IPS DF 19.7 (cell line): Measurements from ENCODE around the gene CYFIP1.

ENCODE experiments used
- DNase-seq: peaks from one replicate; pipeline ENCODE4 v3.0.0-alpha.2; 2013; ENCODE audit warnings: low read depth, low spot score

Gene CYFIP1

GRCh38 chr15:22950256-22950990 is 29.7 kb downstream of the CYFIP1 start:
- no peak for DNase-seq

DNA sequence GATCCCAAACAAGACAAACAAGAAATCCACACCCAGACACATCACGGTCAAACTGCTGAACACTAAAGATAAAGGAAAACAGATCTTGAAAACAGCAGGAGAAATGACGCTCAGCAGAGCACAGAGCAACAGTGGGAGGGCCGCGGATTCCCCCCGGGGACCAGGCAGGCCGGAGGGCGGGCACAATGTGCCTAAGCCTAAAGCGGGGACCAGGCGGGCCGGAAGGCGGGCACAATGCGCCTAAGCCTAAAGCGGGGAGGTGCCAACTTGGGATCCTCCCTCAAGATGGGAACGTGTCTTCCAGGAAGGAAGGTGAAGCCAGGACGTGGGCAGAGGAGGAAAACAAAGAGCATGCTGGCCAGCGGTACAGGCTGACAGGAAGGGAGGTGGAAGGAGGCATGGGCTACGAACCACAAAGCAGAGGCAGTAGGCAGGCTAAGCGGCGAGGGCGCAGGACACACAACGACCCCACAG is 31.1 kb downstream of the CYFIP1 start:
- peak; percentile 17 for DNase-seq

GRCh38 chr15:22948056-22948455 is 32.1 kb downstream of the CYFIP1 start:
- no peak for DNase-seq

- no peak for DNase-seq
These were observed 32.8 kb downstream of the CYFIP1 start for GRCh38 chr15:22947101-22948000.

DNA sequence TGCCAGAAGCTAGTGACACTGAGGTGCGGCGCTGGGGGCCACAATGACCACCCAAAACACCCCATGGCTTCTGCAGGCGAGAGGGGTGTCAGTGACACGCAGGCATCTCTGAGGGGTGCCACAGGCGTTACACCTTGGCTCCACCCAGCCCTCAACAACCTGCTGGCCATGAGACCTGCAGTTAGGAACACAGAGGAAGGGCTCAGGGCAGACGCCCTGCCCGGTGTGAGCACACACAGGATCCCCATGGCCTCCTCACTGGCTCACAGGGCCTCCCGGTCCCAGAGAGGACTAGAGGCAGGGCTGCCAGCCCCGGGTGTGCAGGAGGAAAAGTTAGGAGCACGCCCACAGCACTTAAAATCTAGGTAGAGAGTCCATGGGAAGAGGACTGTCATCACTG is 35.1 kb downstream of the CYFIP1 start:
- no peak for DNase-seq

GRCh38 chr15:22944651-22945050 is 35.5 kb downstream of the CYFIP1 start:
- no peak for DNase-seq

DNA sequence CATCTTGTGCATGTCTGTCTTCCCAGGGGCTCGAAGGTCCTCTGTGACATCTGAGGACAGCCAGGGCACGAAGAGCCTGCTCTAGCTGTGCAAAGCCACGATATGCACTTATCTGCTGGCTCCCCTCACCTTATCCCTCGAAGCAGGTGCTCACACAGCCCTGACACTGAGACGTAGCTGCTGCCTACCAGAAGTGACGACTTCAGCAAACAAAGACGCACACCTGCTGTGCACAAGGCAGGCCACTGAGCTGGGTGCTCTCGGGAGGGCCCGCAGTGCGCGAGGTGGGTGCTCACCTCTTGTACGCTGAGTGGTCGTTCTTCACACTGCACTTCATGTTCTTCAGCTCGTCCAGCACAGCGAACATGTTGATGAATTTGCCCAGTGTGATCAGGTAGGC is 37.3 kb downstream of the CYFIP1 start:
- DNase-seq, result no peak

DNA sequence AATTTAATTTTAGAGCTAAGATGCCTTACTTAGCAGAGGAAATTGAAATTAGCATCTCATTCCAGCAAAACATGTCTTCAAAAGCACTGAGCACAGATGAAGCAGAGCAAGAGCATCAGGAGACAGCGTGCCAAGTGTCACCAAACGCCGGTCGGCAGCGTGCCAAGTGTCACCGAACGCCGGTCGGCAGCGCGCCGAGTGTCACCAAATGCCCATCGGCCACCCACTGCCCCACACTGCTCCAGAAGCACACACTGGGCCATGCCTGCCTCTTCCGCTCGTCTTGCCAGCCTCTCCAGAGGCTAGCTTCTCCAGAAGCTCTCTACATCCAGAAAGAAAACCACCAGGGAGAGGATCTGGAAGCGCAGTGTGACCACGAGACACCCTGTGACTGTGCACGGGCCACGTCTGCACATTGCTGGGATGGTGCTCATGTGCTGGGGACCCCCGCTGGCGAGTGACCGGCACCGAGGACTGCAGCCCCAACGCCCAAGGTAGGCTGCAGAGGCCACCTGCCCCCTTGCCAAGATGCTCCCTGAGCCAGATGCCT is 37.8 kb downstream of the CYFIP1 start:
- DNase-seq, result no peak

DNA sequence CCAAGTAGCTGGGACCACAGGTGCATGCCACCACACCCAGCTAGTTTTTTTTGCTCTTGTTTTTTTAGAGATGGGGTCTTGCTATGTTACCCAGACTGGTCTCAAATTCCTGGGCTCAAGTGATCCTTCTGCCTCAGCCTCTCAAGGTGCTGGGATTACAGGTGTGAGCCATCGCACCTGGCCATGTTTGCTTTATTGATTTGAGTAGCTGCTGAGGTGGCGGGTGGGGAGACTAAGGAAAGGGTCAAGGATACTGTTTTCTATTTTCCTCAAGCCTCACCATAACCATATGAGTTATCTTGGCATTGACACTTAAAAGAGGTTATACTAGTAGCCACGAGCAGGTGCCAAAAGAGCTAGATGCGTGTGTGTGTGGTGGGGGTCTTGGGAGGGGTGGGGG is 39.0 kb downstream of the CYFIP1 start:
- DNase-seq, result no peak

DNA sequence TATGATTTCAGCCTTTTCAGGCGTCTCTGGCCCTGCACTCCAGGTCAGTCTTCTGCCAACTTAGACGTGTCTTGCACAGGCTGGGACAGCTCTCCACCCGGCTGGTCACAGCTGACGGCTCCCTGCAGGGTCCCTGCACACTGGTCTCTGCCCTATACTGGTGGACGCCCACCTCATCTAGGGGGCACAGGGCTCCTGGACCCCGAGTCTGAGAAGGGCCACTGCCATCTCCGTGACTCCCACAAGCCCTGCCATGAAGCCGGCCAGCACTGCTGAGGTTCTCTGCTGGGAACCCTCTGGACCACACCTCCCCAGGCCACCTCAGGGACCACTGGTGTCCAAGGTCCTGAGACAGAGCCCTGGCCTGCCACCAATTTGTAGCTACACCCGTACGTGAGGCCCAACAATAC is 40.5 kb downstream of the CYFIP1 start:
- no peak for DNase-seq

GRCh38 chr15:22939051-22939450 is 41.1 kb downstream of the CYFIP1 start:
- no peak for DNase-seq

DNA sequence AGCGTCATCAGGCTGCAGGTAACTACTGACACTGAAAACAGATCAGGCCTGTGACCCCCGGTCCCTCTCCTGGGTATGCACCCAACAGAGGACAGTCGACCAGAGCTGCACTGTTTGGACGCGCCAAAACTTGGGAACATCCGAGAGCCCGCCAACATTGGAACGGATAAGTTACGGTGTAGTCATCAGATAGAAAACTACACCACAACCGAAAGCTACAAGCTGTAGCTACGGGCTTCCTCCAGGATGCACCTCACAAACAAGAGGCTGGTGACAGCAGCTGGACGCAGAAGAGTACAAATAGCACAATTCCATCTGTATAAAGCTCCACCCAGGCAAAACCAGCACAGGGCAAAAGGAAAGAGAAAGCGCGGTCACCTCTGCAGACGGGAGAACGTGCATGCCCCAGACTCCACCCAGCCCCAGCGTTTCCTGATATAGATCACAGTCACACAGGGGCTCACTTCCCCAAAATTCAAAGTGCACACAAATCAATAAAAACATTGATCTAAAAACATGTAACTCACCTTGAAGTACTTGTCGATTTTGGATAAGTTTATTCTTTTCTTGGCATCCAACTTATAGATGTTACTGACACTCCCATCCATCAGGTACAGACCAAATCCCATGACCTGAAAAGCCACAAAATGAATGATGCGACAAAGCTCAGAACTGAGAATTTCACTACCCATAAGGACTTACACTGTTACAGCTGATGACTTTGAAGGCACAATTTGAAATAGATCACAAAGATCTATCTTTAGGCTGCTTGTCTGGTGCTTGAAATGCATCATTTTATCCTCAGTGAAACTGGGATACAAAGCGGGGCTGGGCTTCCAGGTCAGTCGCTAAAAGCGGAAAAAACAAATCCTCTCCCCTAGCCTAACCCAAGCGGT is 43.3 kb downstream of the CYFIP1 start:
- DNase-seq, result no peak

- no peak for DNase-seq
These were observed 46.5 kb downstream of the CYFIP1 start for GRCh38 chr15:22933641-22934061.

DNA sequence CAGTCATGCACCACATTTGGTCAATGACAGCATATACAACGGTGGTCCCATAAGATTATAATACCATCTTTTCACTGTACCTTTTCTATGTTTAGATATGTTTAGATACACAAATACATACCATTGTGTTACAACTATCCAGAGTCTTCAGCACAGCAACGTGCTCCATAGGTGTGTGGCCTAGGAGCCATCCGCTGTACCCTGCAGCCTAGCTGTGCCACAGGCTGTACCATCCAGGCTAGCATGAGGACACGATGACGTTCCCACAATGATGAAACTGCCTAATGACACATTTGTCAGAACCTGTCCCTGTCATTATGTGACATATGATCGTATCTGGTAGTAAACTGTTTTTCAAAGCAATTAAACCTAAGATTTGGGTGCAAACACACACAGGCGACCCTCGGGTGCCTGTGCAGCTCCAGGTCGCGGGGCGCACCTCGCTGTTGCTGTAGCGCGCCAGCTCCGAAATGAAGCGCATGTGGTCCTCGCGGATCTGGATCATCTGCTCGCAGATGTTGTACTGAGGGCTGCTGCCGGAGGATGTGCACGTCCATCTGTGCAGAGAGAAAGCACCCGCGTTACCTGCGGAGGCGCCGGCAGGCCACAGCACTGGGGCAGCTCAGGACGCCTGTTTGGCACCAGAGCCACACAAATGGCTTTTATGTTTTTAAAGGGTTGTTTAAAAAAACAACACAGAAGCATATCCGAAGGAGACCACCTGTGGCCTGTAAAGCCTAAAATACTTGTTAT is 48.2 kb downstream of the CYFIP1 start:
- DNase-seq, result no peak

DNA sequence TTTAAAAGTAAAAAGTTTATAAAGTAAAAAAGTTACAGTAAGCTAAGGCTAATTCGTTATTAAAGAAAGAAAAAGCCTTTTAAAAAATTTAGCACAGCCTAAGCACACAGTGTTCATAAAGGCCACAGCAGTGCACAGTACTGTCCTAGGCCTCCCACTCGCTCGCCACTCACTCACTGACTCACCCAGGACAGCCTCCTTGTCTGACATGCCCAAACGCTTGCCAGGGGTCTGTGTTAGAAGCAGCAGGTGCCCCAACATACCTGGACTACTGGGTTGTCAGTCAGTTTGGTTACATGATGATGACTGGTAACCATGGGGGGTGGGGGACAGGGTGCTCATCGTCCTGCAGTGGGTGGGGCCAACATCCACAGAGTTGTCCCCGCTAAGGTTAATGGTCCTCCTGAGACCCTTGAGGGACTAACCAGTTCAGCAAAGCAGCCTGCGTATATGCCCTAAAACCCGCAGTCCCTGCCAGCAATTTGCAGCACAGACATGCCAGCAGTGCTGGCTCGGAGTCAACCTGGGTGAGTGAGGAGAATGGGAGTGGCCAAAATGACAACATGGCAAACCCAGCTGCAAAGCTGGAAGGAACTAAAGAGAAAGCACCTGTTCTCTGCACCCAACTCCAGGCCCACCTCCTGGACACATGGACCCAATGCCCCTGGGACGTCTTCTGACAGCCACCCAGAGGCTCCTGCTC is 49.2 kb downstream of the CYFIP1 start:
- no peak for DNase-seq

DNA sequence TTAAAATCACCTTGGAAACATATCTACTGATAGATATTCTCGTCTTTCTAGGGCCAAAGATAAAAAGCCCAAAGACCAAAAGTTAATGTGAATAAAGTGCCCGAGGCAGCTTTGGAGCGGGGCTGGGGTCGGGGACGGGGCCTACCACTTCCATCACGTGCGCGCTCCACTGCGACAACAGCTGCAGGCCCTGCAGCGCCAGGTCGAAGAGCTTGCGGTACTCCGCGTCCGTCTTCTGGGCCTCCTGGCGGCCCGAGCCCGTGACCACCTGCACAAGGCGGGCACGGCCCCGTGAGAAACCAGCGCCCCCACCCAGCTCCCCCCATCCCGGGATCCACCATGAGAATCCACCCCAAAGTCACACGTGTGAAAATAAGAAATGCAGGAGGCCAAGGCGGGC is 52.4 kb downstream of the CYFIP1 start:
- no peak for DNase-seq

DNA sequence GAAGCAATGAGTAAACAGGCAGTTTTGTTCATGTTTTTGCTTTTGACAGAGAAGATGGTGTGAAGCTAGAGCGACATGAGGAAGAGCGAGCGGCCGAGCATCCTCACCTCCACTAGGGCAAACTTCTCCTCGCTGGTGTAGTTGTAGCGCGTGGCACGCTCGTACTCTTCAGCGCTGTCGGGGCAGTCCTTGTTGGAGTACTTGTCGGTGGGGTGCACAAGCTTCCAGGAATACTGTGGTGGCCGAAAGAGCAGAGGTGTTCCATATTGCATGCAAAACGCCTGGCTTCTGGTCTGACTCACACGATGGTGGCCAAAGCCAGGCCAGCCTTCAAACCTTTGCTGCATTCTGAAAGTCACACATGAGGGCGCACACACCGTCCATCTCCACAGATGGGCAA is 54.3 kb downstream of the CYFIP1 start:
- no peak for DNase-seq

DNA sequence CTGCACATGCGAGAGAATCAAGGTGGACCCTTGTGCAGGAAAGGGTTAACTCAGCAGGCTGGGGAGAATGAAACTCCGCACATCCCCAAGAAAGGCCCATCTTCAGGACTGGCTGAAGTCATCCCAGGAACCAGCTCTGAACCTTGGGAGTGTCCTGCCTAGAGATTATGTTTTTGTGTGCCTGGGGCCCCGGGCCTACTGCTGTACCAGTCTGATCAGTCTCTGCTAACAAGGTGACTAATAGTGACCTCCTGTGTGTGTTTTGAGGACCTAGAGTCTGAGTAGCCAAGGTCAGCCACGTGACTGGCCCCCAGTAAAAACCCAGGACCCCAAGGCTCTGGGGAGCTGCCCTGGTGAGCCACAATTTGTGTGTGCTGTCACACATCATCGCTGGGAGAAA is 58.2 kb downstream of the CYFIP1 start:
- no peak for DNase-seq

GRCh38 chr15:22919171-22919570 is 61.0 kb downstream of the CYFIP1 start:
- DNase-seq, result no peak

- no peak for DNase-seq
These were observed 61.5 kb downstream of the CYFIP1 start for GRCh38 chr15:22918596-22919140.
